KG1 (cell line): ENCODE results near the gene MTHFSD.
"Not testable (repeated sequence)": the region's sequence is repeated elsewhere in the genome, so short reads cannot be mapped to it uniquely, and the experiment has no call there.

Experiments used
- DNase-seq: peaks from one replicate; lab custom pipeline; 2025; lab: John Stamatoyannopoulos, UW

MTHFSD gene

GRCh38 chr16:86554917-86555703, at the start of gene MTHFSD:
TSS of gene MTHFSD (minus strand) at chr16:86555235. CDS start at chr16:86555184, 51 bp downstream.
- DNase-seq: peak; percentile 70

DNA sequence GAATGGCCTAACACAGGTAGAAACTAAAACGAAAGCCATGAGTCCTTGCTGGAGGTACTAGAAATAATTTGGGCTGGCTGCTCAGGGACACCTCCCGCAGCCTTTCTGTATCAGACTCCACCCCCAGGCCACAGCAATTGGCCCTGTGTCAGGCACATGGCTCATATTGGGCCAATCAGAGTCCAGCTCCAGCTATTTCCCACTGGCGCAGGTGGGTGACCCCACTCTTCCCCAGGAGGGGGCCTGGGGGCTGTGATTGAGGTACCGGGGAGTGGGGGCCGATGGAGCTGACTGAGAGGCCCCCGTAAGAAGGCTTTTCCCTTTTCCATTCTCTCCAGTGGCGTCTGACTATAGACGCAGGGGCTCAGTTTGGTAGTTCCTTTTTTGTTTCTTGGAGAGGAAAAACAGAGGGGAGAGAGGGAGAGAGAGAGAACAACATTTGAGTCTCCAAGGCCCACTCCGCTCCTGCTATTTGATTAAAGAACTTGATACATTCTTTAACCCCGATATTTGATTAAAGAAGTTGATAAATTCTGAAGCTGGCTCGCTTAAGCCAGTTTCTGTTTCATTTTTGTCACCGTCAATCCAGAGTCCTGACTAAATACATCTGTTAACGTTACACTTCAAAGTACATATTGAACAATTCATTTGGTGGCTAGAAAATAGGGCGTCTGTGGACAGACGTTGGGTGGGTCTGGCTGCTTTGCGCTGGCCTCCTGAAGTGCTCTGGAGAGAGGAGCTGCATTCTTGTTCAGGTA, 49.6 kb upstream of the MTHFSD start:
- no peak for DNase-seq

- DNase-seq: no peak
Observed at GRCh38 chr16:86602521-86602920, 47.5 kb upstream of the MTHFSD start.

- no peak for DNase-seq
Observed at GRCh38 chr16:86601356-86601755, 46.3 kb upstream of the MTHFSD start.

DNA sequence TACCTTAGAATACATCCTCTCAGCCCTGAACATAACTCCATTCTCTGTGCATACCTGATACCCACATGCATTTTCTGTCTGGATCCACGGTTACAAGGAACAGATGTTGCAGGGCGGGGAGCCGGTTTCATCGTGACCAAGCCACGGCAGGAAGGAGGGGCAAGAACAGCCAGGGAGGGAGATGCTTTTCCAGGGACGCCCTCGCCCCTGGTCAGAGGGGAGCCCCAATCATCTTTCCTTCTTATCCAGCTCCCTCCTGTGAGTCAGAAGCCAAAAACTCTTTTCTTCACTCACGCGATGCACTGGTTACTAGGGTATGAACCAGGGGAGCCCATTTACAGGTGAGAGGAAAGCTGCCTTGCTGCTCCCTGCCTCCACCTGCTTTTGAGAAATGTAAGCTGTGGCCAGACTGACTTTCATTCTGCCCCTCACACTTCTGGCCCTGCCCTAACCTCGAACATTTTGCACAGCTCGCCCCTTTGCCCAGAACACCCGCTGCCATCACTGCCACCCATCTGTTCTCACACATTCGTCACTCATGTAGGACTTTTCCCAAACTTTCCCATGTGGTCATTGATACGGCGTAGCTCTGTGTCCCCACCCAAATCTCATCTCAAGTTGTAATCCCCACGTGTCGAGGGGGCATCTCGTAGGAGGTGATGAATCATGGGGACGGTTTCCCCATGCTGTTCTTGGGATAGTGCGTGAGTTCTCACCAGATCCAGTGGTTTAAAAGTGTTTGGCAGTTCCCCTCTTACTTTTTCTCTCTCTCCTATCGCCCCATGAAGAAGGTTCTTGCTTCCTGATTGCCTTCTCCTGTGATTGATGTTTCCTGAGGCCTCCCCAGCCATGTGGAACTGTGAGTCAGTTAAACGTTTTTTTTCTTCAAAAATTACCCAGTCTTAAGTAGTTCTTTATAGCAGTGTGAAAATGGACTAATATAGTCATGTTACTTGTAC, 43.9 kb upstream of the MTHFSD start:
- no peak for DNase-seq

DNA sequence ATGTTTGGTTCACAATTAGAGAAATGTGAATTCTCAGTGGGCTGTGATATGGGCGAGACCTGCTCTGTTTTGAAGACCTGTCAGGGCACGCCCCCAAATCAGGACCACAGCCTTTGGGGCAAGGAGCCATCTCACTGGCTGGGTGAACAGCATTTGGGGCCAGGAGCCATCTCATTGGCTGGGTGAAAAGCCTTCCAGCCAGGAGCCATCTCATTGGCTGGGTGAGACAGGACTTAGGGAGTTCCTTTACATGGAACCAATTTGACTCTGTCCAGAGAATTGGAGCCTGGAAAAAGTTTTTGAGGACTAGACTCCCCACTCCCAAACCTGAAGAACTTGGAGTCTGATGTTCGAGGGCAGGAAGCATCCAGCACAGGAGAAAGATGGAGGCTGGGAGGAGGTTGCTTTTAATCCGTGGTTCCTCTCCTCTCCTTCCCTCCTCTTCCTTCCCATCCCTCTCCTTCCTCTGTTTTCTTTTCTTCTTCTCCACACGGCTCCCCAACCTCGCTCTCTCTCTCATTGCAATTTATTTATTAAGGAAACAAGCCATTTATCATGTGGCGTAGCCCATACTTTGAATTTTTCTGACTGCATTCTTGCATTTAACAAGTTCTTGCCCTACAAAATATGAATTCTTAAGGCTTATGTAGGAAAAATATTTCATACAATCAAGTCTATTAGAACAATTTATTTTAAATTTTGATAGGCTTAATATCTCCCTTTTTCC, 43.0 kb upstream of the MTHFSD start:
- DNase-seq: no peak

GRCh38 chr16:86597126-86597879, 42.3 kb upstream of the MTHFSD start:
- no peak for DNase-seq

GRCh38 chr16:86595983-86596605, 41.1 kb upstream of the MTHFSD start:
- DNase-seq: no peak

DNA sequence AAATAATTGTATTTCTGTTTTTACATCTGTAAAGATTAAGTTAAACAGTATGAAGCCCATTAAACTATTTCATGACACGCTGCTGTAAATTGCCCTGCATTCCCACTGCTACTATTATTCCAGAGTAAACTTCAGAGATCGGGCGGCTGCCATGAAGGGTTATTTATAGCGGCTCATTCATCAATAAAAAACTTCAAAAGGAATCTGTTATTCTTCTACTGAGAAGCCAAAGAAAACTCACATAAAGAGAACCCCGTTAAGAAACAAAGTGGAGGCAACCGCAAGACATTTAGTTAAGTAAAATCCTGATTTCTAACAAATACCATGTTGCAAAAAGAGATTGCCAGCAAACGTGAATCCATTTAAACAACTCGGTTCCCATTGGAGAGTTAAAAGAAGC, 39.7 kb upstream of the MTHFSD start:
- no peak for DNase-seq

GRCh38 chr16:86593913-86594620, 39.0 kb upstream of the MTHFSD start:
- DNase-seq: no peak

DNA sequence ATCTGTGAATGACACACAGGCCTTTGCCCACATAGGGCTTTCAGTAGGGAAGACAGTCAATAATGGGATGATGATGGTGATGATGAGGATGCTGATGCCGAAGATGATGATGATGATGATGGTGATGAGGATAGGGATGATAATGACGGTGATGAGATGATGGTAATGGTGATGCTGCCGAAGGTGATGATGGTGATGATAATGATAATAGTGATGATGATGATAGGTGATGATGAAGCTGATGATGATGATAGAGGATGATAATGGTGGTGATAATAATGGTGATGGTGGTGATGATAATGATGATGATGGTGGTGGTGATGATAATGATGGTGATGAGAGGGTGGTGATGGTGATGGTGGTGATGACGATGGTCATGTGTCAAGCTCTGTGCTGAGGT, 36.2 kb upstream of the MTHFSD start:
- no peak for DNase-seq

DNA sequence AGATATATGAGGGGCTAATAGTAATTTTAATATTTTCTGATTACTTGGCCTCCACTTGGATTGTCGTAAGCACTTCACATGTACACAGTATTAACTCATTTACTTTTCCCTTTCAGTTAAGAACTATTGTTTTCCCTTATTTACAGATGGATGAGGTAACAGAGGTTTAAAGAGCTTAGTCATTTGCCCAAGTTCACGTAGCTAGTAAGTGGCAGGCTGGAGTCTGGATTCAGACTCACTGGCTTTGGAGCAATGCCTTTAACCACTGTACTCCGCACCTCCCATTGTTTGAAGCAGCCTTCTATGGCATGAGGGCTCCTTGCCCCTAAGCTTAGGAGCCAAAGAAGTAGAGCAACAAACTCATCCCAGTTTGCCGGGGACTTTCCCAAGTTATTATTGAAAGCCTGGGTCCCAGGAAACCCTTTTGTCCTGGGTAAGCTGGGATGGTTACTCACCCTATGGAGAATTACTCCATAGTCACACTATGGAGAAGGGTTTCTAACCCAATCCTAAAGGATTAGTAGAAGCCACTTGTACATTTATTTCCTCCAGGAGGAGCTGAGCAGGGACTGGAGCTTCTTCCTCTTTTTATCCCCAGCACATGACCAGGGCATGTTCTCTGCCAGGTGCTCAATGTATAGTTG, 35.6 kb upstream of the MTHFSD start:
- DNase-seq: no peak

DNA sequence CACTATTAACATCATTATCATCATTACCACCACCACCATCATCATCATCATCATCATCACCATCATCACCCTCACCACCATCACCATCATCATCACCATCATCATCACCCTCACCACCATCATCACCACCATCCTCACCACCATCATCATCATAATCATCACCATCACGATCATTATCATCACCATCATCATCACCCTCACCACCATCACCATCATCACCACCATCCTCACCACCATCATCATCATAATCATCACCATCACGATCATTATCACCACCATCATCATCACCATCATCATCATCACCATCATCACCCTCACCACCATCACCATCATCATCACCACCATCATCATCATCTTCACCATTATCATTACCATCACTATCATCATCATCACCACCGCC, 32.9 kb upstream of the MTHFSD start:
- DNase-seq: not testable (repeated sequence)

- DNase-seq: no peak
Observed at GRCh38 chr16:86587487-86587886, 32.5 kb upstream of the MTHFSD start.

DNA sequence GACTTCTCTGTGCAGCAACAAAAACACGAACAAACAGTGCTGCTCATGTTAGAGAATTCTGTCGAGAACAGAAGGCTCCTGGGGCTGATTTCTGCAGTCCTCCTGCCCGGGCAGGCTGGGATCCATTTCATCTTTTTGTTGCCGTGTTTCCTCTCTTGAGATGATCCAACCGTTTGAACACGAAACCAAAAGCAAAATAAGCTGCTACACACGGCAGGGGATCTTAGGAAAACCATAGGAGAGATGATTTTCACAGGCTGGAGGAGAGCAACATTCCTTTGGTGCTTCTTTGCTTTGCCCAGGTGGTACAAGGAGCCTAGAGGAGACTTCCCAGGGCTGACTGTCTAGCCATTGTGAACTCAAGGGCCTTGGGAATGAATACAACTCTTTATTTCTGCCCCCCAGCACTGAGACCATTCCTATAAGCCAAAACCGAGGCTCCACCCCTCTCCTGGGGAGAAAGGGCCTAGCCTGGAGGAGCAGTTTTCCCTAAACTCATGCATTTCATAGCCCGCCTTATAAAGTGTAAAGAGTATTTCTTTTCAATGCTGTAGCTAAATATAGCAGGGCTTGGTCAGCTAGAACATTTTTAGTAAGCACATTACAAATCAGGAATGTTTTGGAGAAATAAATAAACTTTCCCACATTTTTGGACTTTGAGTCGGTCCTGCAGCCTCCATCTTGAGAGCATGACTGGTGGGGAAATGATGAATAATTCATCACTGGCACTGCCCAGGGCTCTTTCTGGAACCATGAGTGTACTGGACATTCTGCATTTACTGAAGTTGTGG, 31.0 kb upstream of the MTHFSD start:
- DNase-seq: no peak

DNA sequence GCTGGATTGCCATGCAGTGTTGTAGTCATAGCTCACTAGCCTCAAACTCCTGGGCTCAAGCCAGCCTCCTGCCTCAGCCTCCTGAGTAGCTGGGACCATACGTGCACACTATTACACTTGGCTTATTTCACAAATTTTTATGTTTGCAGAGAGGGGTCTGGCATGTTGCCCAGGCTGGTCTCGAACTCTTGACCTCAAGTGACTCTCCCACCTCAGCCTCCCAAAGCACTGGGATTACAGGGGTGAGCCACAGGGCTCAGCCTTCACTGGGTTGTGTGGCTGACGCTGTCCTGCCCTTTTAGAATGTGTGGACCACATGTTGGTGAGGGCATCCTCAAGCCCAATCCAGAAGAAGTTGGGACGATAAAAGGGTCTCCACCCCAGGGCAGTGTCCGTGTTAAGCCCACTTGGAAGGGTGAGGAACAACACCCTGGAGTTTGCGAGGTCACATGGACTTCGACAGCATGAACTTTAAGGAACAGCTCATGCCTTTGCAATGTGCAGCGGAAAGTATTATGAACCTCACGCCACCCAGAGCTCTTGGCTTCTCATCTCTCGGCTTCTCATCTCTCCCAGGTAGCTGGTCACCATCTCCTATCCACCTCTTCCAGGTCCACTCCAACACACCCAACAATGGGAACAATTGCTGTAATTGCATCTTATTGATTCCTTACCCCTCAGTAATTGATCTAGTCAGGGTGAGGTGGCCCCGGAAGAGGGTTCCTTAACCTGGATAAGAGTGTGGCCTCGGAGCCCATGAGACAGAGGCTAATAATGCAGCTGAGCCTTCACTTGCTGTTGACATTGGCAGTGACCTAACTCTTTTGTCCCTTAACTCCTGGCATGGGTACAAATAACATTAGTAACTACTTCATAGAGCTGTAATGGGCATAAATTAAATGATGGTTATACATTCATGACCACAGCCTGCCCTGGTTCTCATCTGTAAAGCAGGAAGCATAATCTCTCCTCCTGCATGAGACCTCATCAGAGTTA, 30.0 kb upstream of the MTHFSD start:
- no peak for DNase-seq

GRCh38 chr16:86584071-86584685, 29.1 kb upstream of the MTHFSD start:
- DNase-seq: no peak
